ENCODE data around the gene HSPA6. TPM values are rescaled to one million over a fixed set of nuclear protein-coding genes. Genes with fewer than 3 reads are reported as not detected.
"Not testable (repeated sequence)": the region's sequence is repeated elsewhere in the genome, so short reads cannot be mapped to it uniquely, and the experiment has no call there.

HSPA6 gene
- total RNA-seq, 2 donors from 2014 or later: 0.31 to 0.61 TPM

DNA sequence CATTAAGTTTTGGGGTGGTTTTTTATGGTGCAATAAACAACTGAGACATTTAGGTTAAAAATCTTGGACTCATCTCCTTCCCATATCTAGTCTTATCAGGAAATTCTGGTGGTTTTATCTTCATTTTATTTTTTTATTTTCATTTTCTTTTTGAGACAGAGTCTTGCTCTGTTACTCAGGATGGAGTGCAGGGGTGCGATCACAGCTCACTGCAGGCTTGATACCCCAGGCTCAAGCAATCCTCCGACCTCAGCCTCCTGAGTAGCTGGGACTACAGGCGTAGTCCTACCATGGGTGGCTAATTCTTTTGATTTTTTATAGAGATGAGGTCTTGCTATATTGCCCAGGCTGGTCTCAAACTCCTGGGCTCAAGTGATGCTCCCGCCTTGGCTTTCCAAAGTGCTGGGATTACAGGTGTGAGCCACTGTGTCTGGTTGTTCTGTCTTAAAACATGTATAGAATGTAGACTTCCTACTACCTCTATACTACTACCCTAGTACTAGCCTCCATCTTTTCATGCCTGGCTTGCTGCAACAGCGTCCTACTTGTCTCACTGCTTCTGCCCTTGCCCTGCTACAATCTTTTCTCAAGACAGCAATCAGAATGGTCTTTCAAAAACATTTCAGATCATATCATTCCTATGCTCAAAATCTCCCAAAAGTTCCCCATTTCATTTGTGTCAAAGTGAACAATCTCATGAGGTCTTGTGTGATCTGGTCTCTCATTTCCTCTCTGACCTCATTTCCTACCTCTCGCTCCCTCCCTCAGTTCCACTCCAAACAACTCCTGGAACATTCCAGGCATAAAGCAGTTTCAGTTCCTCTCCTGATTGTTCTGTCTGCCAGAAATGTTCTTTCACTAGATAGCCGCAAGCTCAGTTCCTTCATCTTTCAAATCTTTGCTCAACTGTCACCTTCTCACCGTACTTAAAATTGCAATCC, 25.0 kb upstream of the HSPA6 start:
- ATAC-seq (no peak), DNase-seq (ENCODE audit: low spot score in 2 of 2) (no peak)
- Mint-ChIP-seq H3K36me3 (no peaks in the 10 kb centered on the region), H3K27ac (no peak overlapping the region), H3K9me3 (no peaks in the 10 kb centered on the region)

DNA sequence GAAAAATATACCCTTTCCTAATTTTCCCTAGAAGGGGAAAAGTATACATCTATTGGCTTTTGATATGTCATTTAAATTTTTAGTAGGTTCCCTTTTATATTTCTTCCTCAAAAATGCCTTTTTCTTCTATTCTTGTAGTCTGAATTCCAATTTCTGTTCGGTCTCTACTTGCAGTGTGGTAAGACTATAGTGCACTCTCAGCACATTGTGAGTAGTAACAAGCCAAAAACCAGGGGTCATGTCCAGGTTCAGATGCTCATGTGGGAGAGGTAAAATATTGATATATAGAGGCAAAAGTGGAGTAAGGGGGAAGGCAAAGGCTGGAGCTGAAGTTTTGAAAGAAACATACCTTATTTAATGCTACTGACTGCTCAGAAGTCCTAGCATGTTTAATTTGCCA, 23.1 kb upstream of the HSPA6 start:
- H3K9me3 Mint-ChIP-seq: no peaks in the 10 kb centered on the region
- ATAC-seq: no peak
- no peaks in the 10 kb centered on the region for H3K36me3 Mint-ChIP-seq
- DNase-seq (ENCODE audit: low spot score in 2 of 2): no peak
- no peak overlapping the region for H3K27ac Mint-ChIP-seq

DNA sequence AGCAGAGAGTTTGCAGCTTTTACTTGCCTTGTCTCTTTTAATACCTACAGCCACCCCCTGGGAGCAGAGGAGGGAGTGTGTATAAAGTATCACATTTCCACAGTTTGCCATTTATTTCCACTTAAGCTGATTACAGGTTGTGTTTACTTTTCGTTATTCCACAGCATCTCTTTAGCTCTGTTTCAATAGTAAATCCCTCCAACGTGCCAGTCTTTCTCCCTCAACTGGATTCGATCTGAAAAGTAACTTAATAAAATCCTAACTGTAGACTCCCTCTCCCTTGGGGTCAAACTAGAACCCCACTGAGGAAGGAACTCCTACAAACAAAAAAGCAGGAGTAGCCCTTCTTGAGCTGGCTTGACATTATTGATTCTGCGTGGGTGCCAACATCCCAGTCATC, 22.2 kb upstream of the HSPA6 start:
- Mint-ChIP-seq H3K27ac (no peak overlapping the region), H3K9me3 (no peaks in the 10 kb centered on the region), H3K36me3 (no peaks in the 10 kb centered on the region)
- ATAC-seq (no peak), DNase-seq (ENCODE audit: low spot score in 2 of 2) (no peak)

DNA sequence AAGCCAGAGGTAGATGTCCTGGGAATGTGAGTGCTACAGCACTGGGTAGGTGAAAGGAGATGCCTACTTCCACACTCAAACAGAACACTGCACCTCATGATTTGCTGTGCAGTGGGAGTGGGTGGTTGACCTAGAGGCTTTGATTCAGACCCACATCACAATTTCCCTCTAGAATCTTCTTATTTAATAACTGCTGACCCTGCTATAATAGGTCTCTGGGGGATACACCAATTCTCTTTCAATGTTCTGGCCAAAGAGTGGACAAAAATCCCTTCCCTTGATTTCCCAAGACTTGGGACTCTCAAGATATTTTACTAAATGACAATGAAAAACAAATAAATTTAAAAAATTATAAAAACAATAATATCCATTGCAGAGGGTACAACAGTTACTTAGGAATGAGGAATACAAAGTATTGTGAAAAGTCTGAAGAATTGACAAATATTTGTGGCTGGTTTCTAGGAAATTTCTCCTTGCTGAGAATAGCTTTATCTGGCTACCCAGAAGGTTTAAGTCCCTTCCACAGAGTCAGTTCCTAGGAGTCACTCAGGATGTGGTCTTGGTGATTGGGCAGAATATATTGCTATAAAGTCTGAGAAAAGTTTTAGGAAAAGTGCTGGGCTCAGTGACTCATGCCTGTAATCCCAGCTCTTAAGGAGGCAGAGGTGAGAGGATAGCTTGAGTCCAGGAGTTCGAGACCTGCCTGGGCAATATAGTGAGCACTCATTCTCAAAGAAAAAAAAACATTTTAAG, 21.5 kb upstream of the HSPA6 start:
- Mint-ChIP-seq H3K9me3 (no peaks in the 10 kb centered on the region), H3K27ac (no peak overlapping the region), H3K36me3 (no peaks in the 10 kb centered on the region)
- ATAC-seq (no peak), DNase-seq (ENCODE audit: low spot score in 2 of 2) (no peak)

DNA sequence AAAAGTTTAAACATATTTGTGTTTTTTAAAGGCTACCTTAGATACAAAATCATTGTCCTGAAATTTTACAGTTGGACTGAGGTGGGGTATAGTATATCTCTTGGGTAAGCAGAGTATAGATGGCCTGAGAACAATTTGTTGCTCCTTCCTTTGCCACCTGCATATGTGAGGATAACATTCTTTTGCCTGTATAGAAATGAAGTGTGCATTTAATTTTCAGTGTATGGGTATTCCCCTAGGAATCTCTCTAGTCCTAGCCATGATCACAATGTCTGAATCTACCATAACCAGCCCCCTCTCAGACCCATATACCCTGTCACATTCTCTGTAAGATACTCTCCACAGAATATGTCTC, 21.0 kb upstream of the HSPA6 start:
- Mint-ChIP-seq H3K36me3 (no peaks in the 10 kb centered on the region), H3K9me3 (no peaks in the 10 kb centered on the region), H3K27ac (no peak overlapping the region)
- ATAC-seq: no peak
- no peak for DNase-seq (ENCODE audit: low spot score in 2 of 2)

DNA sequence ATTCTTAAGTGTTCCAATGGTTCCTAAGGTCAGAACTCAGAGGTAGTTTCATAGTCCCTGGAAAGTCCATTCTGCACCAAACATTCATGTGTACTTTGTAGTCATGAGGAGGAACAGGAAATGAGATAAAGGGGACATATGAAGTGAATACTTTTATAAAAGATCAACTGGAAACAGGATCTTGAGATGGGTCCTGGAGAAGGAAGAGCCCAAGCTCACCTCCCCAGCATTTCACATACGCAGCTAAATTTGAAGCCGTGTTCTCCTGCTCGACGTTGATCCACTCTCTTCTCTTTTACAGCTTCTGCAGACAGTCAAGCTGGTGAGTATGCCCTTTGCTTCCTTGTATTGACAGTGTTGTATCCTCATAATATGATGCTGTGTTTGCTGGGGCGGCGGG, 18.7 kb upstream of the HSPA6 start:
- no peak for ATAC-seq
- H3K27ac Mint-ChIP-seq: no peak overlapping the region
- no peak for DNase-seq (ENCODE audit: low spot score in 2 of 2)
- H3K9me3 Mint-ChIP-seq: no peaks in the 10 kb centered on the region
- H3K36me3 Mint-ChIP-seq: no peaks in the 10 kb centered on the region

DNA sequence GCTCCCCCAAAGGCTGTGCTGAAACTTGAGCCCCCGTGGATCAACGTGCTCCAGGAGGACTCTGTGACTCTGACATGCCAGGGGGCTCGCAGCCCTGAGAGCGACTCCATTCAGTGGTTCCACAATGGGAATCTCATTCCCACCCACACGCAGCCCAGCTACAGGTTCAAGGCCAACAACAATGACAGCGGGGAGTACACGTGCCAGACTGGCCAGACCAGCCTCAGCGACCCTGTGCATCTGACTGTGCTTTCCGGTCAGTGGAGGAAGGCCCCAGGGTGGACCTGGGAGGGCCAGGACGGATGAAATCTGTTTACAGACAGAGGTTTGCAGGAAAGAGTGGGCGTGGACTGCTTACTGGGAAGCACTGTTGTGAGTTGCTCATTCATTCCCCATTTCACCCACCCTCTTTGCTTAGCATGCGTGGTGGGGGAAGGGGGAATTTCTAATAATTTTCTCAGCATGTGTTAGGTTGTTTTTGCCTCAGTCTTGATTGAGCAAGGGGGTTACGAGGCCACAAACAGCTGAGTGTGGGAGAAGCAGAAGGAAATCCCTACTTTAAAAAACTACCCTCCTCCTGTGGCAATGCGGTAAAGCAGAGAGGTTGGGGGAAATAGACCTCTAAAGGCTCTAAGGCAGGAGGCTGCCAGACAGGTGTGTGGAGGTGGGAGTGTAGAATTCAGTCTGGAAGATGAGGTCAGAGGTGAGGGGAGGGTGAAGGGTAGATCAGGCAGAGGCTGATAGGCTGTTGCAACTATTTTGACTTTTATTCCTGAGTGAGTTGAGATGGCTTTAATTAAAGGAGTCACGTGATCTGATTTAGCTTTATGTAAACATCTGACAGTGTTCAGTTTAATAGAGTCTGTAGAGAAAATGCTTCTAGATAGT, 17.8 kb upstream of the HSPA6 start:
- no peak overlapping the region for H3K27ac Mint-ChIP-seq
- DNase-seq (ENCODE audit: low spot score in 2 of 2) (no peak), ATAC-seq (no peak)
- H3K9me3 Mint-ChIP-seq: no peaks in the 10 kb centered on the region
- H3K36me3 Mint-ChIP-seq: no peaks in the 10 kb centered on the region

DNA sequence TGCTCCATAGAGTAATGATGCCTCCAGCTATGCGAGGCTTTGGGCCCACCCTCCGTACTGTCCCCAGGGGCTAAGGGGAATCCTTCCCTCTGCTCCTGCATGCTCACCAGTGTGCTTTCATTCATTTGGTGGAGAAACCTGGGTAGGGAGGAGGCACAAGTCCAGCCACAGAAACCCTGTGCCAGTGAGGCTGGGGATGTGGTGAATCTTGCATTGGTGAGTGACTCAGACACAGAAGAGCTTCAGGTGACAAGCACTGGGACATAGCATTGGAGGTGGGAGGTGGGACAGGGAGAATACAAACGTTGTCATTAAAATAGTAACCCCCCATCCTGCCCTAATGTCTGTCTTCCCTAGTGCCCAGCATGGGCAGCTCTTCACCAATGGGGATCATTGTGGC, 13.9 kb upstream of the HSPA6 start:
- no peak overlapping the region for H3K27ac Mint-ChIP-seq
- no peaks in the 10 kb centered on the region for H3K36me3 Mint-ChIP-seq
- peak; percentile 41 to 57 for ATAC-seq
- DNase-seq (ENCODE audit: low spot score in 2 of 2): no peak
- H3K9me3 Mint-ChIP-seq: no peaks in the 10 kb centered on the region

DNA sequence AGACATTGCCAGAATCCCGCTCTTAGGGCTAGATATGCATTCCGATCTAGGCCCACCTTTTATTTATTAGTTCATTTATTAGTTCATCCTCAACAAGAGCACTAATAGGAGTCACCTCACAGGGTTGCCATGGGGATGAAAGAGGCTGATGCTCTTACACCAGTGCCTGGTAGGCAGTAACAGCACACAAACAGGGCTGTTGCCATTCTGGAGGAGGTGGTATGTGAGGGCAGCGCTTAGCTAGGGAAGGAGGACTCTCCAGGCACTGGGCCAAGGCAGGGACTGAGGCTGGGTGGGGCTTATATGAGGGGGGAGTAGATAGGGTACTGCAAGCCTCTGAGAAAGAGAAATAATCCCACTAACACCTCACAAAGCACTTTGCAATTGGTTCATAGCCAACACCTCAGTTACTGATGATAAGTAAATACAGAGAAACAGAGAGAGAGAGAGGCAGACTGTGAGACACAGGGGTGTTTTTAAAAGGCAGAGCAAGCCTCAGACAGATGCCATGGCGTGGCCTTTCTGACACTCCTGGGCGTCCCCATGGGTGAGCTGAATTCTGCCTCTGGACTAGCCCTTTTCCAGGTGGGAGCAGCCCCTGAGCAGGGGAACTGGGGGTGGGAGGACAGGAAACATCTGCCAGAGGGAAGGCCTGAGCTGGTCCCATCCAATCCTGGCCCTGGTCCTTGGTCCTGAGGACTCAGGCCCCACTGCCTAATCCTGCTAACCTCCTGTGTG, 13.2 kb upstream of the HSPA6 start:
- H3K9me3 Mint-ChIP-seq: no peaks in the 10 kb centered on the region
- no peak overlapping the region for H3K27ac Mint-ChIP-seq
- ATAC-seq (no peak), DNase-seq (ENCODE audit: low spot score in 2 of 2) (no peak)
- H3K36me3 Mint-ChIP-seq: no peaks in the 10 kb centered on the region

DNA sequence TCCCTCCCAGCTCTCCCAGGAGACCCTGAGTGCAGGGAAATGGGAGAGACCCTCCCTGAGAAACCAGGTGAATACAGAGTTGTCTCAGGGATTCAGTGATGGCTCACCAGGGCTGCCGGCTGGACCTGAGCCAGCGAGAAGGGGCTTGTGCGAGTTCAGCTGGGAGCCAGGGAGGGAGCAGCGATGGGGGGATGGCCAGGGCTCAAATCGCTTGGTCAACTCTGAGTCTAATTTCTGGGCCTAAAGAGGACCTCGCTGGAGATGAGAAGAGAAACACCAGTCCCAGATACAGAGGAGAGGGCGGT, 12.6 kb upstream of the HSPA6 start:
- no peak overlapping the region for H3K27ac Mint-ChIP-seq
- ATAC-seq: no peak
- DNase-seq (ENCODE audit: low spot score in 2 of 2): no peak
- no peaks in the 10 kb centered on the region for H3K9me3 Mint-ChIP-seq
- H3K36me3 Mint-ChIP-seq: no peaks in the 10 kb centered on the region

DNA sequence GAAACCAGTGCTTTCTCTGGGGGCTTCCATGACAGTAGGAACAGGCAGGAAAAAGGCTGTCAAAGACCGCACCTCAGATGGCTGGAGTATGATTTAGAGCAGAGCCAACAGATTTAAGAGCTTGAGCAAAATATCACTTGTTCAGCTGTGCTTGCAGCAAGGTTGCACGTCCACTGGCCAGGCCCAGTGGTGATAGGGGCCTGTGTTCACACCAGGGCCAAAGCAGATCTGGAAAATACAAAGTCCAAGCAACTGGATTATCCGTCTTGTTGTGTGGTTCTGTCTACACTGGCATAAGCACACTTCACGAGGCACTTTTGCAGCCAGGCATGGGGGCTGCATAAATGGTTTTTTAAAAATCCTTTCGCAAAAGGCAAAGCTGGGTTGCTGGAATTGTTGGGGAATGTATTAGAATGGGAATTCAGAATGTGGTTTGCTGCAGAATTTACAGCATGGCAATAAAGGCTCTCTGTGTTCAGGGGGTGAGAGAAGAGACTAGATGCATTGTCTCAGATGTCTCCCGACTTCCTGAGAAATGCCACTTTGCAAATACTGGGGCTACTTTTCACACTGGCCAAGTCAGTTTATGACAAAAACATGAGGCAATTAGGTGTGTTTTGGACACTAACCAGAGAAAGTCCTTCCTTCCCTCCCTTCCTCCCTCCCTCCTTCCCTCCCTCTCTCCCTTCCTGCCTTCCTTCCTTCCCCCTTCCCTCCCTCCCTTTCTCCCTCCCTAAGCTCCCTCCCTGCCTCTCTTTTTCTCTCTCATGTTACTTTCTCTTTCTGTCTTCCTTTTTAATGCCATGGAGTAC, 11.5 kb upstream of the HSPA6 start:
- H3K9me3 Mint-ChIP-seq; H3K36me3 Mint-ChIP-seq; ATAC-seq; DNase-seq (ENCODE audit: low spot score in 2 of 2); H3K27ac Mint-ChIP-seq: not testable (repeated sequence)

DNA sequence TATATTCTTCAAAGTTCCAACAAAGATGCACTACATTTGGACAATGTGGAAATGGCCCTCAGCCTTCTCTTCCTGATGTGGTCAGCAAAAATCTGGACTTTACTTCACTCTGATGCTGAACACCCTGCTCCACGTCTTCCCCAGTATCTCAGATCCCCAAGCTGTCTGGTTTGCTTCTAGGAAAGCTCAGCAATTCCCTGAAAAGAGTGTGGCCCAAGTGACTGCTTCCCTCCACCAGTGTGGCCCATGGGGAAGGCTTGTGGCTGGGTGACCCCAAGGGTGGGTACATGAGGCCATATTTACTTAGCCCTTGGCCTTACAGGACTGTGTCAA, 10.9 kb upstream of the HSPA6 start:
- DNase-seq (ENCODE audit: low spot score in 2 of 2); H3K9me3 Mint-ChIP-seq; H3K27ac Mint-ChIP-seq; H3K36me3 Mint-ChIP-seq; ATAC-seq: not testable (repeated sequence)

DNA sequence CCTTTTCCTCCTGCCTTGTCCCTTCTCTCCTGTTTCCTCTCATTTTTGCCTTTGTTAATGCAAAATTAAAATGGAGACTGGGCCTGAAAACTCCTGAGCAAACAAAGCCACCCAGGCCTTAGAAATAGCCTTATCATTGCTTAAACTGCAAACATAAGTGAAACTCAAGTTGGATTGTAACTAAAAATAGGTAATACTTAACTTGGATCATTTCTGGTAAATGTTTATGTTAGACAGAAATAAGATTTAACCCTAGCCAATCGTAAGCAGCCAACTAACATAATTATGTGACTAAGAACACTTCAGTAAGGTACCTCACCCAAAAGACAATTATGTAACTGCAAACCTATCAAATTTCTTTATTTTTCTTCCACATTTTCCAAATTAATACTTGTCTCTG, 10.4 kb upstream of the HSPA6 start:
- DNase-seq (ENCODE audit: low spot score in 2 of 2): not testable (repeated sequence)

DNA sequence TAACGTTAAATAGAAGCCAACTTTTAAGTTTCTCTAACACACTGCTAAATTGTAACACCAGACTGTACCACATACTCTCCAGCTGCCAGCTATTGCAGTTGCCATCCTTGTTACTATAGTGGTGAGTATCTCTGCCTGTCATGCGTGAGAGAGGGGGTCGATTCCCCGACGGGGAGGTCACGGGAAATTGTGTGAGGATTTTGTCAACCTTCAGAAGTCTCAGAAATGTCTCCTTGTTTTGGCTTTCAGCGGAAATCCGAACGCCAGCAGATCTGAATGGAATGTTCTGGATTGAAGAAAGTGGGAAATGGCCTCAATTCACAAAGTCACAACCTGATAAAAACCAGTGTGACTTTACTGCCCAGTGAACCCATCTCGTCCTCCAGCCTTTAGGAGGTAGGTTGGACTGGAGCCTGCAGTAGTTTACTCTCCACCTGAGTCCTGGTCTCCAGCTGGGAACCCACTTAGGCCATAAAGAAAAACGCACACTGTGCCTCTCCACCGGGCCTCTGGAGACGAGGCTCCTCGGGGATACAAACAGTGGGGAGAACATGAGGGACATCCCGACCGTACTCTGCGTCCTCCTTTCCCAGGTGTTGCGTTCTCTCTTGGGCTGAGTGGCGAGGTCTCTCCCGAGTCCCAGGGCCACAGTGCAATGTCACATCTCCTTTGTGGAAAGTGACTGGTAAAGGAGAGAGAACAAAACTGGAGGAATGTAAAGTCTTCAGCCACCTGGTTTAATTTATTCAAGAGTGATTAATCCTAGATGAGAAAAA, 1.1 kb upstream of the HSPA6 start:
- H3K27ac Mint-ChIP-seq: peak overlapping the region; percentile 94 to 100
- not testable (repeated sequence) for H3K9me3 Mint-ChIP-seq; DNase-seq (ENCODE audit: low spot score in 2 of 2); H3K36me3 Mint-ChIP-seq
- ATAC-seq: peak; percentile 1 to 27

More for the DNA sequence above, 10.4 kb upstream of the HSPA6 start:
- H3K9me3 Mint-ChIP-seq, H3K27ac Mint-ChIP-seq, H3K36me3 Mint-ChIP-seq, ATAC-seq: not testable (repeated sequence)

DNA sequence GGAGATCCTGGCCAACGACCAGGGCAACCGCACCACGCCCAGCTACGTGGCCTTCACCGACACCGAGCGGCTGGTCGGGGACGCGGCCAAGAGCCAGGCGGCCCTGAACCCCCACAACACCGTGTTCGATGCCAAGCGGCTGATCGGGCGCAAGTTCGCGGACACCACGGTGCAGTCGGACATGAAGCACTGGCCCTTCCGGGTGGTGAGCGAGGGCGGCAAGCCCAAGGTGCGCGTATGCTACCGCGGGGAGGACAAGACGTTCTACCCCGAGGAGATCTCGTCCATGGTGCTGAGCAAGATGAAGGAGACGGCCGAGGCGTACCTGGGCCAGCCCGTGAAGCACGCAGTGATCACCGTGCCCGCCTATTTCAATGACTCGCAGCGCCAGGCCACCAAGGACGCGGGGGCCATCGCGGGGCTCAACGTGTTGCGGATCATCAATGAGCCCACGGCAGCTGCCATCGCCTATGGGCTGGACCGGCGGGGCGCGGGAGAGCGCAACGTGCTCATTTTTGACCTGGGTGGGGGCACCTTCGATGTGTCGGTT, 477 bp downstream of the HSPA6 start:
- H3K27ac Mint-ChIP-seq: peak overlapping the region in 1 of 2 donors; percentile 94
- not testable (repeated sequence) for H3K9me3 Mint-ChIP-seq; DNase-seq (ENCODE audit: low spot score in 2 of 2); H3K36me3 Mint-ChIP-seq
- ATAC-seq: peak; percentile 36 to 37
